Right renal cortex interstitium (tissue), 3 donors: ENCODE results near the gene PPME1. TPM values are rescaled to one million over a fixed set of nuclear protein-coding genes. Genes with fewer than 3 reads are reported as not detected.

Source experiments
- DNase-seq, 3 donors: peaks; one replicate each; pipeline ENCODE4 v3.0.0-alpha.2; 2013; ENCODE audit warnings: low read depth in 3 of 3, low spot score in 2 of 3
- polyA plus RNA-seq, 3 donors: library from polyadenylated mRNA; unstranded; fragments of 120-200 nt; gene quantifications; one replicate each; pipeline ENCODE4 v1.2.1, GENCODE V29; 2013; ENCODE audit not compliant: insufficient read length in 3 of 3

Gene PPME1
- polyA plus RNA-seq, 3 donors, result 37.1 to 40.2 (median 38.7) TPM

DNA sequence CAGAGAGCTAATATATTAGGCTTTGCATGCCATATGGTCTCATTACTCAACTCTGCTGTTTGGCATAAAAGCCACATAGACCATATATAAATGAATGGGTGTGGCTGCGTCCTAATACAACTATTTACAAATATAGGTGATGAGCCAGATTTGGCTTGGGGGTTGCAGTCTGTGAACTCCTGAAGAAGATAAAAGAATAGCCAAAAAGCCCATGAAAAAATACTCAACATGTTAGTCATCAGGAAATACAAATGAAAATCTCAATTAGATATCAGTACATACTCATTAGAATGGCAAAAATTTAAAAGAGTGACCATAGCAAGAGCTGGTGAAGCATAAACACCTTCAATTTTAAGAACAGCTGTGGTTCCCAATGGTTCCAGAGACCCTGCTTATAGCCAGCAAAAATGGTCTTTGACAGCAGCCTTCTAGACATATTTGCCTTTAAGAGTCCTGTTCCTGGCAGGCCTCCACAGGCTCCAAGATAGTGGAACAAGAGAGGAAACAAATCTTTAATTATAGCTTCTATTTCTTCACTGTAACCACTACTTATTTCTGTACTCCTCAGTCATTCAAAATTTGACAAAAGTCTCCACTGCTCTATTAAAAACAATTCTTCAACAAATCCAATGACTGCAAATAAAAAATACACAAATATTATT lies 16.3 kb upstream of the PPME1 start:
- no peak for DNase-seq

DNA sequence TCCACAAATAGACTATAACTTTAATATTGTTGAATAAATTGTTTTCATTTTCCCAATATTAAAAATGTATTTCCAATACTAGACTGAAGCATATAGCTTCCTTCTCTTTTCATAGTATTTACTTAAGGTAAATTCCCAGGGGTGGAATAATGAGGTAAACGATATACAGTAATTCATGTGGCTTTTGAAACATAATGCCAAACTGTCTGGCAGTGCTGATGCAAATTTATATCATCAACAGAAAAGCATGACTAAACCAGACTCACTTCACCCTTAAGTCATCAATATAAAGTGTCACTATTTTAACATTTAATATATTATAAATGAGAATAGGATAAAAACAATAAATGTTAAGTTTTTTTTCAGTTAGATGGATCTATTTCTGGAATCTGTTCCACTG lies 13.9 kb upstream of the PPME1 start:
- no peak for DNase-seq

DNA sequence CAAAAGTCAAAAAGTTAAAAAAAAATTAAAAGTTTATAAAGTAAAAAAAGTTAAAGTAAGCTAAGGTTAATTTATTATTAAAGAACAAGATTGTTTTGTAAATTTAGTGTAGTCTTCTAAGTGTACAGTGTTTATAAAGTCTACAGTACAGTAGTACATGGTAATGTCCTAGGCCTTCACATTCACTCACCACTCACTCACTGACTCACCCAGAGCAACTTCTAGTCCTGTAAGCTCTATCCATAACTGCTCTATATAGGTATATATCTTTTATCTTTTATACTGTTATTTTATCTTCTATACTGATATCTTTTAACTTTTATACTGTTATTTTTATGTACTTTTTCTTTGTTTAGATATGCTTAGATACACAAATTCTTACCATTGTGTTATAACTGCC lies 11.4 kb upstream of the PPME1 start:
- no peak for DNase-seq

DNA sequence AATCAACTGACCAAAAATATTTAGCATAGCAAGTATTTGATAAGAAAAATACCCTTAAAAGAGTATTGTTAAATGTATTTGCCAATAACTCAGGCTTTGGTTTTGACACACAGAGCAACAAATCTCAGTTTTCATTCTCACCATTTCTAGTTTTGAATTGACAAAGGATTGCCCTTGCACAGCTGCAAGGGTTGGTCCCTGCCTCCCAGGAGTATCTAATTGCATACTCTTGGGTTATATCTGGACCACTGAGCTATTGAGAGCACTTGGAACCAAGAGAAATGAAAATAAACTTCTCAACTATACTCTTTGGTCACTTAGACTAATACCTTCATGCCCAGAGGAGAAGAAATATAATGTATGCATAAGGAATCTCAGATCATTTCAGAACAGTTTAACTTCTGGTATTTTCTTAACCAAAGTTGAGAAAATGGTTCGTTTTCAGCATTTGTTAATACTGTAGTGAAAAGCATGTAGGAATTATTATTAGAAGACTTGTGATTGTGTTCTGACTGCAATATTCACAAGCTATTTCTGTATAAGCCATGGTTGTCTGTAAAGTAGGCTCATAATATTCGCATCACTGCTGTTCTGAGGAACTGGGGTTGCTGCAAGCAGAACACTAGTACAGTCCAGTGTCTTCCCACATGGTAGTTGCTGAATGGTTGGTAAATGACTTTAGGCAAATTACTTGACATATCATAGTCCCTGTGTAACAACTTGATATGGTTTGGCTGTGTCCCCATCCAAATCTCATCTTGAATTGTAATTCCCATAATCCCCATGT lies 8.2 kb upstream of the PPME1 start:
- DNase-seq, result no peak

DNA sequence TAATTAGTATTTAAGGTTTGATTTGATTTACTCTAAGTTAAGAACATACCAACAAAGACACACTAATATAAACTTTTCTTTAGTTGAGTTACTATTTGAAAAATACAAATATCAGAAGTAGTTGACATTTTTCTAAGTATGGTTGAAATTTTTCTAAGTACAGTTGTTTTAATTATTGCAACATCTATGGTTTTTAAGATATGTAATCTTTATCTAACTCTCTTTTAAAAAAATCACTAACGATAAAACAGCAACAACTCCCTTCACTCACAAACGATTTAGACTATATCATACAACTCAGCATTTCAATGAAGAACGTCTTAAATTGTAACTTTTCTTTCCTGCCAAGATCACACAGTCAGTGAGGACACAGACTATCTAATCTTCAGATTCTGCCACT lies 2.3 kb upstream of the PPME1 start:
- no peak for DNase-seq

DNA sequence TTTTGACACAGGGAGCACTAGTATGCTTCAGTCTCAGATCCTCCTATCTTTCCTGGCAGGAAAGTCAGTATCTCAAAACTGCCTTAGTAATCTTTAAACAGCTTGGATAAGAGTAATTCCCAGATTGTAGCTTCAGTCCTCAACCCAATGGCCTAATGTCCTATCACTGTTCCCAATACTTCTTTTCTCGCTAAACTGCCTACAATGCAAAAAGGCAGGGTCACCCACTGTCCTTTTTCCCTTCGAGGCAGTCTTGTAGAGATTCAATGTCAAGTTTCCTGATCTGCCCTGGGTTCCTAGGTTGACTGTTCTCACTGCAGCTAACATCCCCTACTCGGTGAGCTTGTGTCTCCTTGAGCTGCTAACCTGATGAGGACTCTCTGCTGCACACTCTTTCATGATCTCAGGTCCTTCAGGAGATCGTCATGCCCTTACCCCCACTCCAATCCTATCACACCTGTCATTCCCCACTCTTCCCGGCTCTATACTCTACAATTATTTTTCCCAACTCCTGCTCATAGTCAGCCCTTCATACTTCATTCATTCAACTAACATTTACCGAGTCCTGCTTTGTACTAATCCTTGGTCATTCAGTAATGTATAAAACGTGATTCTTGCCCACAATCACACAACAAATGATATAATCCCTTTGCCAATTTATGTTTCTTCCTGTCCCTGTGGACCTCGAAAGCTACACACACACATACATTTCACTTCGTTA lies 1.2 kb upstream of the PPME1 start:
- DNase-seq, result peak in 1 of 3 donors; percentile 2

DNA sequence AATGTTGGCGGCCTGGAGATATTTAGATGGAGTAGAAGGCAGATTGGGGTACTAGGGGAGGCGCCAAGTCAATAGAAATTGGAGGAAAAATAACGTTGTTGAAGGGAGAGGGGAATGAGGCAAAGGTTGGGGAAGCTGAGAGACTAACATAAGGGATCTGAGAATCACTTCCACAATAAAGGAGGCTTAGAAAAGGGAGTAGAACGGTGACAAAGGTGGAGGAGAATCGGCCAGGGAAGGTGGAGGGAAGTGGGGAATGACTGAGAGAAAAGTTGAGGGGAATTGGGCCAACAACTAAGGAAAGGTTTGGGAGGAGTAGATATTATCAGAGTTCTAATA lies 510 bp downstream of the PPME1 start:
- DNase-seq, result no peak

DNA sequence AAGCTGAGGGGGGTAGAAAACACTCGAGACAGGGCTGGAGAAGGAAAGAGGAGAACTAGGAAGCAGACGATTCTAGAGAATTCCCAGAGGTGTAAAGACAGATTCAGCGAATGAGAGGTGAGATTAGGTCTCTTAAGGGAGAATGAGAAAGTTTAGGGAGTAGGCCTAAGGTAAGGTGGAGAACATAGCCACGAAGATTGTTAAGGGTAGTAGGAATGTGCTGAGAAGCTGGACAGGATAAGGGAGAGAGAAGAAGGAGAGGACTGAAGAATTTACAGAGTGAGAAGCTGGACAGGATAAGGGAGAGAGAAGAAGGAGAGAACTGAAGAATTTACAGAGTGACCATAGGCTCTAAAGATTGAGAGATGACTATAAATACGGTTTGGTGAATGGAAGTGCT lies 908 bp downstream of the PPME1 start:
- DNase-seq, result no peak

DNA sequence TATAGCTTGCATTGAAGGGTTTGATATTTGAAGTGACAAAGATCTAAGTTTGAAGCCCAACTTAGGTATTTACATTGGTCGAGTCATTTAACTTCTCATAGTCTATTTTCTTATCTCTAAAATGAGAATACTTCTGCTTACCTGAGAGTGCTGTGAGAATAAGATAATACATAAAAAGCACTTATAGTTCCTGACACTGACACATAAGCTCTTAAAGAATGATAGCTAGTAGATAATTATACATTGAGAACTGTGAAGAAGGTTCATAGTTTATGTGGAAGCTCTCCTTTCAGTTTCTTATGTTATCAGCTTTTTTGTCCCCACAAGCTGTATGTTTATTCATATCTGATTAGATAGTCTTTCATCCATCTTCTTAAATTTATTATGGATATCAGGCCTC lies 4.8 kb downstream of the PPME1 start:
- no peak for DNase-seq

DNA sequence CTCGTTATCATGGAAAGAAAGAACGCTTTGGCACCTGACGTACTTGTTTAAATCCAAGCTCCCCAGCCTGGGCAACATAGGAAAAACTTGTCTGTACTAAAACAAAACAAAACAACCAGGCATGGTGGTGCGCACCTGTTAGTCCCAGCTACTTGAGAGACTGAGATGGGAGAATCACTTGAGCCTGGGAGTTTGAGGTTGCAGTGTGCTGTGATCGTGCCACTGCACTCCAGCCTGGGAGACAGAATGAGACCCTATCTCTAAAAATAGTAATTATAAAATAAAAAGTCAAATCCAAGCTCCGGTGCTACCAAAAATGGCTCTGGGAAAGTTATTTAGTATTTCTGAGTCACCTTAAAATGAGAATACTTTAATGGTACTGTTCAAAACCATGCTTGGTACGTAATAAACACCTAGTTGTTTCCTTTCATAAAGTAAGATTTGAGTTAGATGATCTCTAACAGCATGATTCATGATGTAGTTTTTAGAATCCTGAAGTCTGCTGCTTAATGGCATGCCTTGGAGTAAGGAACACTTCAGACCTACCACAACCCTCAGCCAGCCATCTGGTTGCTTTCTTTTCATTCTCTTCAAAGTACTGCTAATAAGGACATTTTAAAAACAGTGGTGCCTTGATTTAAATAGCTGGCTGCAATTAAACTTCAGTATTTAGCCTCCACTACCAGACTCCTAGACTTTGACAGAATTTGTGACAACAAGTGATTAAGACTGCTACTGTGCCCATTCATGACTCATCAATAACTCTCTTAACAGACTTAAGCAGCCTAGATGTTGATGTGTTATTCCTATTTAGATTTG lies 8.4 kb downstream of the PPME1 start:
- DNase-seq, result no peak

DNA sequence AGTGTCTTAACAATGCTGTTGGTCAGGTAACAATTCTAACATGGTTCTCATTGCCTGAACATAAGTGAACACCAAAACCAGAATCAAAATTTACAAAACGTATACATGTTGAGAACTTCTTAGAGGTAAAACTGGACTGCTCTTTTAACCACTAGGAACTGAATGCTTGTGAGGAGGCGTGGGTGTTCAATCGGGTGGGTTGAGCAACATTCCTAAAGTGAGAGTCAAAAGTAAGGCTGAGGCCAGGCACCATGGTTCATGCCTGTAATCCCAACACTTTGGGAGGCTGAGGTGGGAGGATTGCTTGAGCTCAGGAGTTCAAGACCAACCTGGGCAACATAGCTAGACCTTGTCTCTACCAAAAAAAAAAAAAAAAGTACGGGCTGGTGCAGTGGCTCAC lies 11.5 kb downstream of the PPME1 start:
- DNase-seq, result no peak

DNA sequence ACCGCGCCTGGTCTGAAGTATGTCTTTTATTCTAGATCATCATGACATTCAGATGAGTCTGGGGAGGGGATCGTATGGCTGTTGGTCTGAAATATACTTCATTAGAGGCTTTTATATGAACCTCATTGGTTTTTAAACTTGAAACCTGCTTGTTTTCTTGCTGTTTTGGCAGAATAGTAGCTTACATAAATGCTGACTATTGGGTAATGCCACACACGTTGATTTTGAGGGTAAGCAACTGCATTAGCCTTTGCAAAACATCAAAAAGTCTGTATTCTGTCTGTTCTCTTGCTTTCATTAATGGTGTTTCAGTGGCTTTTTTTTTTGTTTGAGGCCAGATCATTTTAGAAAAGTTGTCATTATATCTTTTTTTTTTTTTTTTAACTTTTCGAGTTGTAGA lies 14.2 kb downstream of the PPME1 start:
- DNase-seq, result no peak

DNA sequence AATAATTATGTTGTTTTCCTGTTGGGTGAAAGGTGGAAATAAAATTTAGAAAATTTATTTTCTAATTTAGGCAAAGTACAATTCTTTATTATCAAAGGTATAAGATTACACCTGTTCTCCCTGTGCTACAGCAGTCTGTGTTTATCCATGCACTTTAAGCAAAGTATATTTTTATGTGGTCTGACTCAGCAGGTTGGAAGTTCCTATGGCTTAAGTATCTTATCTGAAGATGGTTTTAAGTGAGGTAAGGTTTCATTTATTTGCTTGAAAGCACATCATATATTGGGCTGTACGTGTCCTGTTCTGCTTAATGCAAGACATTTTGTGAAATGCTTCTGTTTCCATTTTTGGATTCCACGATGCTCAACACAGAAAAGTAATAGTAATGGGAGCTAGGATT lies 14.6 kb downstream of the PPME1 start:
- DNase-seq, result no peak

DNA sequence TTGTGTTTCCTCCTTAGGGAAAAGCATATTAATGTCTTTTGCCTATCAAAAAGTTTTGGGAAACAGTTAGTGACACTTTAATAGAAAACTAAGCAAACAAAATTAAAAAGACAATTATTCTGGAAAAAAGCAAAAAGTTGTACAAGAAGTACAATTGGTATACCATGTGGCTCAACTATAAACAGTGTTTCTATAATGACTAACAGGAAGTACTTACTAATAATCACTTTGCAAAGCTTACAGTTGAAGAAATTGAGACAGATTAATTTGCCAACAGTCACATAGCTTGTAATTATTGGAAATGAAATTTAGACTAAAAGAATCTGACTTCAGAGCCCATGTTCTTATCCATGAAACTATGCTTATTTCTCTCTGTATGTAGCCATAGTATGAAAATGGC lies 24.7 kb downstream of the PPME1 start:
- no peak for DNase-seq

DNA sequence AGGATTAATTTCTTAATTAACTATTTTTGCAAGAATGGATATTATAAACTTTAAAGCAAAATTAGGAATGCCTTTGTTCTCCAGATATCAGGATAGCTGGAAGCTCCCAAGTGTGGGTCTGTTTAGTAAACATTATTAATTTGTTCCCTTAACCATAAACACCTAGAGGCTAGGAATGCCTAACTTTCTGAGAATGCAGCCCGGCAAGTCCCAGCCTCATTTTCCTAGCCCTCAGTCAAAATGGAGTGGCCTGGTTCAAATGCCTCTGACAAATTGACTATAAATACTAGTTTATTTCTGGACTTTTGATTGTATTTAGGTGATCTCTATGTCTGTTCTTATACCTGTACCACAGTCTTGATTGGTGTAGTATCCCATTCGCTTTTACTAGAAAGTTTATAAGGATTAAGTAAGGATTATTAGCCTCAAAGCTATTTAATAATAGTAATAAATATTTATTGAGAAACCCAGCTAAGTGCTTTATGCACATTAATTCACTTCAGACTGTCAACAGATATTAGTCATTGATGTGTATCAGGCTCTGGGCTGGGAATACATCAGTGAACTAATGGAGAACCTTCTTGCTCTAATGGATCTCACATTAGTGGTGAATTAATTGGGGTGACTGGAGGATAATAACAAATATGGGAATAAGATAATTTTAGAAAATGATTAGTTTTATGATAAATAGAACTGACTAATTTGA lies 25.8 kb downstream of the PPME1 start:
- DNase-seq, result no peak

DNA sequence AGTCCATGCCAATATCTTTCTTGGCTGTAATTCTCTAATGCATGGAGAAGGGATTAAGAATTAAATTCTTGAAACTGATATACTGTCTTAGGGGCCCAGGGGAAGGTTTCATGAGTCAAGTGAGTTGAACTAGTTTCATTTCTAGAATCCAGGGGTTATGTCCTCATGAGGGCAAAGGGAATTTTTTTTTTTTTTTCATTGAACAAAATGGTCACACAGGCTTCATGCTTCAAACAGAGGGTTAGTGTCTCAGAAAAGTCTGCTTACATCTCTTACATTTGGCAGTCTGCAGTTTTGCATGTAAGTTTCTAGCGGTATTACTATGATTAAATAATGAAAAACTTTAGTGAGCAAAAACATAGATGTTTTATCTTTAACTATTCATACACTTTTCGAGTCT lies 32.9 kb downstream of the PPME1 start:
- no peak for DNase-seq

DNA sequence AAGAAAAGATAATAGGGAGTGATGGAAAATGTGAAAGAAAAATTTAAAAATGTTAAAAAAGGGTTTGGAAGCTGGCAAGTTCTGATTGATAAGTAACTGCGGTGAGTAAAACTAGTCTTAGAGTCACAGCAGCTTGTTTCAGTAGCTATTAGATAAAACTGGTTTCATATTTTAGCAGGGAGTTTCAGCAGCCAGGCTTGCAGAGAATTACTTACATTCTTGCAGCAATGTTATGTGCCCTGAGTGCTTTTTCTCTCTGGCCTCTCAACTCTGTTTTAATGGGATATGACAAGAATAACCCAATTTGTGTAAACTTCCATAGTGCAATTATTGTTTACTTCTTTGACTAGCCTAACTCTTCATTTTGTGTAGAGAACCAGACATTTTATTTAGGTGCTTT lies 33.6 kb downstream of the PPME1 start:
- no peak for DNase-seq

DNA sequence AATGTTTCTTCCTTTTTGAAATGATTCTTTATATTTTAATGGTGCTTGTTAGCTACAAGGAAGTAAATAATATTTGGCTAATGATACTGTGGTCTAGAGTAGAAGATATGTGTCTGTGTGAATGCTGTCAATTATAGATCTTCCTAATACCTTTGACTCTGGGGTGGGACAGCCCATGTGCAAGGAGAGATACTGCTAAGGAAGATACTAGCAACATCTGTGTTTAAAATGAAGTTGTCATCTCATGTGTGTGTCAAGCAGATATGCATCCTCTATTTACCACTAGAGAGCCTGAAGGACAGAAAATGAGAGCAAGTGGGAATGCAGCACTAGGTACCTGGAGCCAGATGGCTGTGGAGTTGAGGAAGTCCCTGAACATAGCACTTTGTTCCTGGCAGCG lies 34.1 kb downstream of the PPME1 start:
- no peak for DNase-seq

DNA sequence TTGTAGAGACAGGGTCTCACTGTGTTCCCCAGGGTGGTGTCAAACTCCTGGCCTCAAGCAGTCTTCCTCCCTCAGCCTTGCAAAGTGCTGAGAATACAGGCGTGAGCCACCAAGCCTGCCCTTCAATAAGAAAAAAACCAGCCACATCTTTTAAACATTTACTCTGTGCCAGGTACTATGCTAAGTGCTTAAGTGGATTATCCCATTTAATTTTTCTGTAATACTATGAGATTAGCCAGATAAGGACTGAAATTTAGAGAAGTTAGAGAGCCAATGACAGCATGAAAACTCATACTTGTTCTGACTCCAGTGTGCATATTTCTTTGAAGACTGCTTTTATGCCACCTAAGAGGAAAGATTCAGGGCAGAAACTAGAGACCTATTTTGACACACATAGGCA lies 35.7 kb downstream of the PPME1 start:
- DNase-seq, result no peak

DNA sequence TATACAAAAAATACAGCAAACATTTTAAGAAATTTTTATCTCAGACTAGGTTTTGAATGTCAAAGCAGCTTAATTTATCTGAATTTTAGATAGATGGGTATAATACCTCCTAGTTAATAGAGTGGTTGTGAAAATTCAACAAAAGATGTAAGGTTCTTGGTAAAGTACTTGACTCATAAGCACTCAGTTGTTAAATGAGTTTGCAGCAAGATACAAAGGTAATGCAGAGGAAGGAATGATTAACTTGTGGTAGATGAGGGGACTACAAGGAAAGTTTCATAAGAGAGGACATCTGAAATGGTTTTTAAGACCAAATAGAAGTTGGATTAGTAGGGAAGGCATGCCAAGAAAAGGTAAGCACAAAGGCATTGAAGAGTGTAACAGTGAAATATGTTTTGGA lies 37.4 kb downstream of the PPME1 start:
- no peak for DNase-seq

DNA sequence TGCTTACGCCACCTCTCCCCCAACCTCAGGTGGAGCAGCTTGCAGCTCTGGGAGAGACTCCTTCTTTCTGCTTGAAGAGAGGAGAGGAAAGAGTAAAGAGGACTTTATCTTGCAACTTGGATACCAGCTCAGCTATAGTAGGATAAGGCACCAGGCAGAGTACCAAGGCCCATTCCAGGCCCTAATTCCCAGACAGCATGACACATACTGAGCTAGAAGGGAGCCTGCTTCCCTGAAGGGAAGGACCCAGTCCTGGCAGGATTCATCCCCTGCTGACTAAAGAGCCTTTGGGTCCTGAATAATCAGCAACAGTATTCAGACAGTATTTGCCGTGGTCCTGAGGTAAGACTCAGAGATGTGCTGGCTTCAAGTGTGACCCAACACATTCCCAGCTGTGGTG lies 41.4 kb downstream of the PPME1 start:
- DNase-seq, result no peak
